OCI-LY1 (cell line): Measurements from ENCODE around the gene DGLUCY.
"Not testable (repeated sequence)": the region's sequence is repeated elsewhere in the genome, so short reads cannot be mapped to it uniquely, and the experiment has no call there.

ENCODE experiments used
- H2AFZ ChIP-seq: fragments of 200-600 bp; sonication (generic), shearing (Covaris generic); 2 replicates; pipeline ENCODE4 v1.6.0; 2014; ENCODE audit warnings: antibody characterized with exemption, mild to moderate bottlenecking, low read length
- H3F3A ChIP-seq: fragments of 200-600 bp; sonication (generic), shearing (Covaris generic); 2 replicates; pipeline ENCODE4 v1.6.0; 2014; ENCODE audit warnings: mild to moderate bottlenecking, antibody characterized with exemption, low read length, moderate library complexity; ENCODE audit not compliant: insufficient read depth
- H3K27ac ChIP-seq: fragments of 200-600 bp; sonication (generic); 2 replicates; pipeline ENCODE4 v1.5.1; 2014; ENCODE audit warnings: low read length, mixed run types, mild to moderate bottlenecking, low read depth; ENCODE audit not compliant: poor library complexity, severe bottlenecking
- H3K27me3 ChIP-seq: fragments of 200-600 bp; sonication (generic); 2 replicates; pipeline ENCODE4 v1.6.0; 2014; ENCODE audit warnings: antibody characterized with exemption, mild to moderate bottlenecking, low read length, moderate library complexity; ENCODE audit not compliant: insufficient read depth
- H3K36me3 ChIP-seq: fragments of 200-600 bp; sonication (generic); 2 replicates; pipeline ENCODE4 v1.6.1; 2014; ENCODE audit warnings: mild to moderate bottlenecking, antibody characterized with exemption, low read length, moderate library complexity, mixed read lengths; ENCODE audit not compliant: insufficient read depth
- H3K4me1 ChIP-seq: fragments of 200-600 bp; sonication (generic); 2 replicates; pipeline ENCODE4 v1.5.1; 2014; ENCODE audit warnings: mild to moderate bottlenecking, low read length, moderate library complexity; ENCODE audit not compliant: insufficient read depth, severe bottlenecking
- H3K4me2 ChIP-seq: fragments of 200-600 bp; sonication (generic), shearing (Covaris generic); 2 replicates; pipeline ENCODE4 v1.6.1; 2014; ENCODE audit warnings: low read length
- H3K4me3 ChIP-seq: fragments of 200-600 bp; sonication (generic); 2 replicates; pipeline ENCODE4 v1.5.1; 2014; ENCODE audit warnings: low read length, low read depth, mild to moderate bottlenecking, mixed read lengths; ENCODE audit not compliant: poor library complexity, severe bottlenecking
- H3K79me2 ChIP-seq: fragments of 200-600 bp; shearing (Covaris generic); 2 replicates; pipeline ENCODE4 v1.6.1; 2016; ENCODE audit warnings: mixed run types, low read length, mixed read lengths; ENCODE audit not compliant: insufficient read depth
- H3K9ac ChIP-seq: fragments of 200-600 bp; sonication (generic), shearing (Covaris generic); 2 replicates; pipeline ENCODE4 v1.6.1; 2014; ENCODE audit warnings: mild to moderate bottlenecking, low read length, mixed read lengths
- H3K9me2 ChIP-seq: fragments of 200-600 bp; sonication (generic), shearing (Covaris generic); 2 replicates; pipeline ENCODE4 v1.6.1; 2014; ENCODE audit warnings: low read depth, mild to moderate bottlenecking, low read length, mixed read lengths
- H3K9me3 ChIP-seq: fragments of 200-600 bp; shearing (Covaris generic); 2 replicates; pipeline ENCODE4 v1.6.1; 2014; ENCODE audit warnings: low read length, mixed read lengths
- H4K20me1 ChIP-seq: fragments of 200-600 bp; sonication (generic), shearing (Covaris generic); 2 replicates; pipeline ENCODE4 v1.6.0; 2016; ENCODE audit warnings: mild to moderate bottlenecking, low read length; ENCODE audit not compliant: insufficient read depth
- CTCF ChIP-seq: fragments of 200-600 bp; sonication (generic), shearing (Covaris generic); IDR thresholded peaks from 2 replicates; pipeline ENCODE4 v1.5.1; 2017; ENCODE audit warnings: mild to moderate bottlenecking, antibody characterized with exemption, low read length, moderate library complexity, mixed read lengths
- EZH2 ChIP-seq: fragments of 200-600 bp; sonication (generic), shearing (Covaris generic); IDR thresholded peaks from 2 replicates; pipeline ENCODE4 v1.8.0; 2017; ENCODE audit warnings: borderline replicate concordance, mixed run types, mild to moderate bottlenecking, antibody characterized with exemption, low read length, moderate library complexity, mixed read lengths

DGLUCY gene

GRCh38 chr14:91225025-91225424 lies 111.2 kb downstream of the DGLUCY start:
- Histone ChIP-seq H3K36me3 (peaks cover 7% of the 10 kb centered on the region; the same call in 1 of the 2 replicates), H3K27ac (no peak overlapping the region), H3K9me3 (no peaks in the 10 kb centered on the region), H3K9me2 (no peaks in the 10 kb centered on the region), H3K79me2 (no peaks in the 10 kb centered on the region), H3K4me3 (no peak overlapping the region), H4K20me1 (no peaks in the 10 kb centered on the region), H3K4me2 (no peak overlapping the region), H3K9ac (no peak overlapping the region), H3K4me1 (peaks cover 18% of the 10 kb centered on the region), H3F3A (no peaks in the 10 kb centered on the region), H3K27me3 (no peaks in the 10 kb centered on the region), H2AFZ (no peak overlapping the region)
- no peak for TF ChIP-seq EZH2
- TF ChIP-seq CTCF, result no peak

GRCh38 chr14:91226360-91226759 lies 112.5 kb downstream of the DGLUCY start:
- not testable (repeated sequence) for H3K4me3 ChIP-seq, H3F3A ChIP-seq, H3K9me3 ChIP-seq, H2AFZ ChIP-seq, H3K9ac ChIP-seq, H3K27ac ChIP-seq, H3K9me2 ChIP-seq, H3K27me3 ChIP-seq, H4K20me1 ChIP-seq, H3K79me2 ChIP-seq, H3K4me2 ChIP-seq
- peaks cover 16% of the 10 kb centered on the region for H3K36me3 ChIP-seq
- H3K4me1 ChIP-seq, result peaks cover 18% of the 10 kb centered on the region

GRCh38 chr14:91227183-91227628 lies 113.3 kb downstream of the DGLUCY start:
- Histone ChIP-seq H3K9me3 (no peaks in the 10 kb centered on the region), H3K9me2 (no peaks in the 10 kb centered on the region), H3K4me1 (peaks cover 18% of the 10 kb centered on the region), H4K20me1 (no peaks in the 10 kb centered on the region), H3K4me3 (no peak overlapping the region), H2AFZ (no peak overlapping the region), H3K36me3 (peaks cover 18% of the 10 kb centered on the region), H3K27me3 (no peaks in the 10 kb centered on the region), H3K27ac (no peak overlapping the region), H3K4me2 (no peak overlapping the region), H3K79me2 (no peaks in the 10 kb centered on the region), H3F3A (no peaks in the 10 kb centered on the region), H3K9ac (no peak overlapping the region)
- no peak for TF ChIP-seq CTCF
- no peak for TF ChIP-seq EZH2

GRCh38 chr14:91228112-91229004 lies 114.5 kb downstream of the DGLUCY start:
- Histone ChIP-seq H3K27me3 (no peaks in the 10 kb centered on the region), H3K4me3 (no peak overlapping the region), H3K9me2 (no peaks in the 10 kb centered on the region), H3K4me1 (peaks cover 18% of the 10 kb centered on the region), H3F3A (no peaks in the 10 kb centered on the region), H2AFZ (no peak overlapping the region), H3K27ac (no peak overlapping the region), H3K4me2 (no peak overlapping the region), H3K36me3 (peaks cover 18% of the 10 kb centered on the region), H3K79me2 (no peaks in the 10 kb centered on the region), H3K9me3 (no peaks in the 10 kb centered on the region), H4K20me1 (no peaks in the 10 kb centered on the region), H3K9ac (no peak overlapping the region)
- TF ChIP-seq CTCF, result no peak
- no peak for TF ChIP-seq EZH2
